LHCN-M2 (cell line): ENCODE measurements around the gene PRSS16. TPM values are rescaled to one million over a fixed set of nuclear protein-coding genes. Genes with fewer than 3 reads are reported as not detected.

ENCODE experiments used
- DNase-seq: peaks from one replicate; pipeline ENCODE4 v3.0.0-alpha.2; 2012; ENCODE audit warnings: low read depth
- total RNA-seq: library from RNA; depleted of rRNA; stranded (reverse); fragments of >200 nt; gene quantifications from 2 replicates; pipeline ENCODE4 v1.2.3, GENCODE V29; 2014; rRNA removed

Gene PRSS16
- total RNA-seq, 1 experiment from 2014 or later: not detected

DNA sequence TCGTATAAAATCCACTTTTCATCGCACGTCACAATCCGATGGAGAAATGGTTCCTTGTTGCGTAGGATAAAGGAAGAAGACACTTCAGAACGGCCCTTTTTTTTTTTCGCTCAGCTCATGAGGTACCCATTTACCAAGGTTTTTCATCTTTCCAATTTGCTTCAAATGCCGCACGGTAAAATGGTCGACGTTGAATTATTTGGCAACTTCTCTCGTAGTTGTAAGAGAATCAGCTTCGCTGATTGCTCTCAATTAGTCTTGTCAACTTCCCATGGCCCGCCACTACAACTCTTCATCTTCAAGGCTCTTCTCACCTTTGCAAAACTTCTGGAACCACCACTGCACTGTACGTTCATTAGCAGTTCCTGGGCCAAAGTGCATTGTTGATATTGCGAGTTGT, 35.8 kb downstream of the PRSS16 start:
- no peak for DNase-seq

DNA sequence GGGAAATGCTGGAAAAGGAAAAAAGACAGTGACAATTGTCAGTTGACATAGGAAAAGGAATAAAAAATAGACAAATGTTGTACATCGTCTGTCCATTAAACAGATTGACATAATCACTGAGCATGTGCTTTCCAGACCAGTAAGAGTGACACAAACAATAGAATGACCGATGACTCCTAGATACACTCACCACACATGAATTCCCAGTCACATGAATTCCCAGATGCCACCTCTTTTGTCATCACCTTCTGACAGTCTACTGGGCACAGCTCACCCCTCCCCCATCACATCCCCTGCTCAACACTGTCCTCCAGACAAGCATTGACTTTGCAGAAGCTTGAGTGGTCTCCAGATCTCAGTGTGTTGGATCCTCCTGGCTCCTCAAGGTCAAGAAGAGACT, 38.6 kb downstream of the PRSS16 start:
- DNase-seq: no peak

DNA sequence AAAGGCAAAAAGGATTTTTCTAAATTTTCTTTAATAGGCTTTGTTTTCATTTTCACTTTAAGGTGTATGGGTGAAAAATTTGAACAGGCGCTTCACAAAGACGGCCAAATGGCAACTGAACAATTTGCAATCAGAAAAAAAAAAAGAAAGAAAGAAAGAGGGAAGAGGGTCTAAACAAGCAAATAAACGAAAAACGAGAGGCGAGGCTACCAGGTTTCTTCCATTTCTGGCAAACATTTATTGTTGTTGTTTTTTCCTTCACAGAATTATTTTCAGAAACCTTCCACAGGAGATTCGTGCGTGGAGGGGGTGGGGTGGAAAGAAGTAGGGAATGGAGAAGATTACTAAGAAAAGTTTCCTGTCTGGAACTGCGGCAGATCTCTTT, 40.2 kb downstream of the PRSS16 start:
- DNase-seq: no peak

DNA sequence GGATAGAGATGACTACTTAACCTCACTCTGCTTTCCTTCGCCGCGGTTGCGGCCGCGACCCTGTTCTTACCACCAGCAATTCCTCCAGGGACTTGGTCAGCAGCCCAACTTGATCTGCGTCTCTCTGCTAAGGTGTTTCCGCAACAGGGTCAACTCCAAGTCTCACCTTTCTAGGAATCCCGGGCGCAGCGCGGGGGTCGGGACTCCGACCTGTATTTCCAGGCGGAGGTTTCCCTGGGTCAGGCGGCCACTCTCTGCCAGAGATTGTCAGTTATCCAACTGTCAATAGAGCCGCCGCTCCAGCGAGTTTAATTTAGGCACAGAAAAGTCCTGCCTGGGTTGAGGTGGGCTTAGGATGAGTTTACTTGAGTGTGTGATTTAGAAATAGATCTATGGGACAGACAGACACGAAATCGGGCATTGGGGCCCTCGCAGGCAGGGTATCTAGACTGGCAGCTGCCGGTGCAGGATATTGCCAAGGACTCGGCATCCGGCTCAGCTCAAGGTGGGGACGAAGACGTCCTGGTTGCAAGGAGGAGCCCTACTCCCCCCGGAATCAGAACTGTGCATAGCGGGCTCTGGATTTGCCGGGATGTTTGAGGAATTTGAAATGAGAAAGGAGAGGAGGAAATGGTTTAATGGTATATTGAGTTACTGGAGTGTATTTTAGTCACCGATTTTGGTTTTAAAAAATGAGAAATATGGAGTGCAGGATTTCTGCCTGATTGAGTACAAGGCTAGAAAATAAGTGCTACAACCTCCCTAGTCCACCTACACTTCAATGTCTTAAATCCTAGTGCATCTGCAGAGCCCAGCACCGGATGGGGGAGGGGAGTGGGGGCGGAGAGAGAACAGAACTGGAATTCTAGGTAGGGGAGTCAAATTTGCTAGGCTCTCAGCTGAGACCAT, 40.9 kb downstream of the PRSS16 start:
- DNase-seq: no peak

DNA sequence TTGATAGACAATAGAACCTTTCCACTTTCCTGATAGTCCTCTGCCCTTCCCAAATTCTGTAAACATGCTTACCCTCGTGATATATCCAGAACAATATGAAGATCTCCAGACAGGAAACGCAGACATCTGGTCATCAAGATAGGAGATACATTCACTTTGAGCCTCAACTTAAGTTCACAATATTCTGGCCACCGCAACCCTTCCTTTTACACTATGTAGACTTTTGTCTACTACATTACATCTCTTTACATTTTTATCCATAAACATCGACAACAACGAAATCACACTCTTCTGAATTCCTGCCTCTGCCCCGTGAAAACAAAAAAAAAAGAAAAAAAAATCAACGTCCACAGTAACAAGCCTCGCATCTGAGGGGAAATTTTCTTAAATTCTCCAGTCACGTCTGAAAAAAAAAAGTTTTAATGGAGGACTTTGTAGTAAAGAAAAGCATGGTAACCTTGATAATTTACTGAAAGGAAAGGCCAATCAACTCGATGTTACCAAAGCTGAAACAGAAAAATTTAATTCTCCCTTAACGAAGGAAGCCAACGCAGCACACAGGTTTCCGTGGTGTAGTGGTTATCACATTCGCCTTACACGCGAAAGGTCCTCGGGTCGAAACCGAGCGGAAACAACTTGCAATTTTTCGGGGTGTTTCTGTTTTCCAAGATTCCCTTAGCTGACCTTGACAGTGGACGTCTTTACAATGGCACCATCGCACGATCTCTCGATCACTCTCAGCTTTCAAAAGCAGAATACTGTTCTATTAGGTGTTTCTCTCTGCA, 42.8 kb downstream of the PRSS16 start:
- peak; percentile 63 for DNase-seq

DNA sequence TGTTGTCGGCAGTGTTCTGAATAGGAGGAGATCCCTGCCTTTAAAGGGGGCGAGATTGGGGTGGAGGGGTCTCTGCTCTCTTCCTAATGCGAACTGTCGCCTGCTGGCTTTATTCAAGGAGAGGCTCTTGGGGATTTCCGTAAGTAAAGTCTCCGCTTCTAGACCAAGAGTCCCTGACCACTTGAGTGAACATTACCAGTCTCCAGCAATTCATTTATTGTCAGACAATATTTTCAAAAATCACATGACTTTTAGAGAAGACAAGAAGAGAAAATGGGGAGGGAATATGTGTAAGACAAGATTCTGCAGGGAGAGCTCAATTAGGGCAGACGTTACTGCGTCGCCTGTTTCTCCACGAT, 43.3 kb downstream of the PRSS16 start:
- DNase-seq: no peak

DNA sequence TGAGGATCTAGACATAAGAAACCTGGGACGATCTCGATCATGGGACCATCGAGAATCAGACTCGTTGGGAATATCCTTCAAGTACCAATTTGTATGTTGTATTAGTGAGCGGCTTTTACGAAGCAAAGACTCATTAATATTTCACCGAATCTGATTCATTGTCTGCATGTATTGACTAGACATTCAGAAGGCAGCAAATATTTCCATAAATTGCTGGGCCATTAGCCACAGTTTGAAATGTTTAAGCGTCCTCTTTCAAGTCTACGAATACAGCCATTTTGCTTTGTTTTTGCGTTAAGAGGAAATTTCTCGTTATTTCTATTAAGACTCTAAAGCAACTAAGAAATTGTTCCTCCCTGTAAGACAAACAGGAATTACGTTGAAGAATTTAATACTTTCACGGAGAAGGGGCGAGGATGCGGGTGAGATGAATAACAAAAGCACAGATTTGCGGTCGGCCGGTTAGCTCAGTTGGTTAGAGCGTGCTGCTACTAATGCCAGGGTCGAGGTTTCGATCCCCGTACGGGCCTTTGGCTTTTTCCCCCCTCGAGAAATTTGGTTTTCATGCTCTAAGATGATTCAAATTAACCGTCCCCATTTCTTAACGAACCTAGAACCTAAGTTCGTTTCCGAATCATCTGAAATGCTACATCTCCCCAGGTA, 46.1 kb downstream of the PRSS16 start:
- DNase-seq: peak; percentile 68

DNA sequence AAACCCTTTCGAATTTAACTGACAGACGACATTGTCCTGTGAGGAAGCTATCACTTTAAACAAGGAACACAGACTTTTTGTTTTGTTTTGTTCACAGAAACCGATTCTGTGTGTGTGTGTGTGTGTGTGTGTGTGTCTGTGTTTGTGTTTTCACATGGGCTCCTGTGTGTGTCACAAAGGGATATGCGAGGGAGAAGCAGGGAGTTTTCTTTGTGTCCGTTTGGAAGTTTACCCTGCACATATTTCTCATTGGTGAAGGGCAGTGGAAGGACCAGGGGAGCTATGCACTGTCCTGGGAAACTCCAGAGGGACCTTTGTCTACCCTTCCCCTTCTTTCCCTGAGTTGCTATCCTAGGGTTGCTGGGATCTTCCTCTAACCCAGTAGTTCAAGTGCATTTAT, 46.9 kb downstream of the PRSS16 start:
- no peak for DNase-seq

DNA sequence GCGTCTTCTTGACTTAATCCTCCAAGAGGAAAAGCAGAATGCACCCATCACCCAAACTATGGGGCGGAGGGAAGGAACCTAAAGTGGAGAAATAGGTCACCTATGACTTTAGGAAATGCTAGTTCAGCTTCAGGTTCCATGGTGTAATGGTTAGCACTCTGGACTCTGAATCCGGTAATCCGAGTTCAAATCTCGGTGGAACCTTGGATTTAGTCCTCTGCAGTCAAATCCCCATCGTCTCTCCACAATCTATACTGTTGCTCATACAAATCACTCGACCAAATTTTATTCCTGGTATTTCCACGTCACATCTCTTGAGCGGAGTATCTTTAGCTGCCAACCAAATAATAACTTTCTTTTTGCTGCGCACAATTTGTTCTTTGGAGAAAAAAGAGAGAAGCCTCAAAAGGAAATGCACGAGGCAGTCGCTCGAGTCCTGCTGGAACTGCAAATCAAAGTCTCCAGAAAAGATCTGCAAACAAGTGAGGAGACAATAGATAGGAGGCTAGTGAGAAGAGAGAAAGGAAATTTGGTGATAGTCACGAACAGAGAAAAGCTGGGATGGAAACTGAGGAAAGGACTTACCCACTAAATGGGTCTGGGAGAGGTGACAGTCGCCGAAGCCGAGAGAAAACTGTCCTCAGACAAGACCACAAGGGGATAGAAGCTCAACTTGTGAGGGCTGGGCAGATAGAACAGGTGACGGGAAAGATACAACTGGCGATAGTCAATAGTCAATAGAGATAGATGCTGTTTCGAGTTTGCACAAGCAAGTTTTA, 48.0 kb downstream of the PRSS16 start:
- DNase-seq: peak; percentile 82

DNA sequence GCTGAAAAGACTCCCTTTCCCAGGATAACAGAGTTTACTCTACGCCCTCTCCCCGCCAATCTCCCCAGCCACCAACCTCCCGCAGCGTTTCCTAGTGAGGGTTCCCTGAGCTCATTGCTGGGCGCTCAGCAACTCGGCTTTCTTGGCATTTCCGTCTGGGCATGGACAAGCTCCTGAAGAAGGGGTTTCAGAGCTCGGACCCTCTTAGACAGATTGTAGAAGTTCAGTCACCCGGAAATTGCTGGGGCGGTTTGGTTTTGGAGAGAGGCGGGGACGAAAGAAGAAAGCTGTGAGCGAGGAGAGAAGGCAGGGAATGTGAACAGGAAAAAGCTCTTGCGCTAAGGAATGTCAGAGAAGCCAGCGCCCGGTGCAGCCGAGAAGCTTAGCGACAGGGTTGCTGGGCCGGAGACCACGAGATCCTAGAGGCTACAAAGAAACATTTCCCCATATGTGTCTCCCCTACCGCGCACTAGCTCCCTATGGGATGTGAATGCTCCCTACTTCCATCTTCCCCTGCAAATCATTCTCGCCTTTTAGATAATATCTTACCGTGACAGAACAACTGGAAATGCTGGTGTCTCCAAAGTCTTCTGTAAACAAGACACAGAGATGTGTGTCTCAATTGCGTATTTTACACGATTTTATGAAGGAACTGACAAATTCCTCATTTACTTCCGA, 48.7 kb downstream of the PRSS16 start:
- DNase-seq: peak; percentile 37

DNA sequence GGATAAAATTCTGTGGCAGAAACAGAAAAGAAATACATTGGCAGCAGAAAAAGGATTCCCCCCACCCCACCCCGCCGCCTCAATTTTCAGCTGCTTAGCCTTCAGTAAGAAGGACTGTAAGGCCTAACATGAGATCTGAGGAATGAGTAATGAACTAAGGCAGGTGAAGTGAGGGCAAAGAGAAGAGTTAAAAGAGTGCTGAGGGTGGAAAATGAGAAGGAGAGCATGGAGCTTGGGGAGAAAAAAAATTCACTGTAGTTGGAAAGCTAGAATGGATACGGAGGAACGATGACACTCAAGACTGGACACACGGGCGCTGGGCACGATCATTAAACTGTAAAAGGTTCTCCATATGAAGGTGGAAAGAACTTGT, 50.0 kb downstream of the PRSS16 start:
- no peak for DNase-seq

DNA sequence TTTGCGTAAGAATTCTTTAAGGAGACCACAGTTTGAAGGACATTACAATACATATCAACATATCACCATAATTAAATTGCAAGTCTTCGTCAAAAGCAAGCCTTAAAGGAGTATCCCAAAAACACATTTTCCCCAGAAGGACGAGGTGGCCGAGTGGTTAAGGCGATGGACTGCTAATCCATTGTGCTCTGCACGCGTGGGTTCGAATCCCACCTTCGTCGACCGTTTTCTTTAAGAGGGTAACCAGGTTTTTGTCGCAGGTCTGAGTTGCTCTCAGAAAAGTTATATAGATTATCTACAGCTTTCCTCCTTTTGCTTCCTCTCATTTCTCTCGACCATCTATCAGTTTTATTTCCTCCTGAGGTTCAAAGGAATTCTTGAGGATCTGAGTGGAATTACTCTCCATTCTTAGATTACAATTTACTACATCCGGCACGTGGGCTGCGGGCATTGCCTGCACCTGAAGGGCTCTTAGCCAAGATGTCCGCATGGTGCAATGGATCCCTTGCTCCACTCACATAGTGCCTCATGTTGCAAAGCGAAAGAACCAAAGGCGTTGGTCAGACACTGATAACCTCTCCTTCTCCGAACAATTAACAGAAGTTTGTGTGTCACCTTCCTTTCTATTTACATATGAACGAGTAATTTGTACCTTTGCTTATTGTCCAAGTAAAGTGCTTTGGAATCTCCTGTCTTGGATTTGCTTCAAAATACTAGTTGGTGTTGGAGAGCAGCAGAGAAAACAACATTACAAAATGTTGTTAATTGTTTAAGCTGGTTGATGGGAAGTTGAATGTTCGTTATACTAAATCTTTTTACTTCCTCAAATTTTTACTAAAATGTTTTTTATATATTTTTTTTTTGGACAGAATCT, 50.6 kb downstream of the PRSS16 start:
- DNase-seq: peak; percentile 57

DNA sequence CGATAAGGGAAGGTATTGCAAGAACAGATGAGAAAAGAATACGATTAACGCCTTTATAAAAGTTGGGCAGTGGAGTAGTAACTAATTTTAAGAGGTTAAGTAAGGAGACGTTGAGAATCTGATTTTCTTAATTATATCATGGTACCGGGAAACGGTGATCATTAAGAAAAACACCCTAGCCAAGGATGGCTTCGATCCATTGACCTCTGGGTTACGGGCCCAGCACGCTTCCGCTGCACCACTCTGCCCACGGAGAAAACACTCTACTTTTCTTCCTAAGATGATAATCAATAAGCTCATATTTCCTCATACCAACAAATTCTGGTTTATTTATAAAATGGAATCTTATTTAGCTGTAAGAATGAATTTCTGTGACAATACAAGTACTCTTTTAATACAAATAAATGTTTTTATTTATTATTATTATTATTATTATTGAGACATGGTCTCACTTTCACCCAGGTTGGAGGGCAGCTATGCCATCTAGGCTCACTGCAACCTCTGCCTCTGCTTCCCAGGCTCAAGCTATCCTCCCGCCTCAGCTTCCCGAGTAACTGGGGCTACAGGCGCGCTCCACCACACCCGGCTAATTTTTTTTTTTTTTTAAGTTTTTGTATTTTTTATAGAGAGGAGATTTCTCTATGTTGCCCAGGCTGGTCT, 56.2 kb downstream of the PRSS16 start:
- DNase-seq: no peak

Other genes starting within 250 kb of the PRSS16 start
- gene POM121L2, start 64.6 kb downstream of the PRSS16 start, total RNA-seq: not detected in 2 replicates
- gene ZNF391, start 141.1 kb downstream of the PRSS16 start, total RNA-seq: 0.57 and 1.3 TPM in 2 replicates
- gene ZNF184, start 225.4 kb downstream of the PRSS16 start, total RNA-seq: 11.5 and 15.7 TPM in 2 replicates